ENCODE results near the gene MEN1. TPM values are rescaled to one million over a fixed set of nuclear protein-coding genes. Genes with fewer than 3 reads are reported as not detected.
"Not testable (repeated sequence)": the region's sequence is repeated elsewhere in the genome, so short reads cannot be mapped to it uniquely, and the experiment has no call there.

Gene MEN1
- total RNA-seq, 1 donor from 2014 or later: 61.5 TPM

DNA sequence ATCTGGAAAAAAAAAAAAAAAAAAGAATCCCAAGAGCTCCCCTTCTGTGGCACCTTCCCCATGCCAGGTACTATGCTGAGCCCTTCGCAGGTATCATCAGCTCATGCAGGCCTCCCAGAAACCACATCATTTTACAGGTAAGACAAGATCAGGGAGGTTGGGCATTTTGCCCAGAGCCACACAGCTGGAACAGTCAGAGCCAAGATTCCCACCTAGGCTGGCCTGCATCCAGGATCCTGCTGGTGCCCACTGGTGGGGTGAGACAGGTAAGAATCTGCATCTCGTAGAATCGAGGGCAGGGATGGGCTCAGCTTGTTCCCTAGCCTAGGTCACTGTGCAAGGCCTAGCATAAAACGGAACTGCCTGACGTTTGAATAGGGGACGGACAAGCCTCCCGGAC lies 15.7 kb upstream of the MEN1 start:
- DNase-seq (ENCODE audit: low spot score, unreplicated experiment): no peak
- Mint-ChIP-seq H3K4me3 (ENCODE audit: low read depth) (no peak overlapping the region), H3K27me3 (no peaks in the 10 kb centered on the region), H3K36me3 (ENCODE audit: insufficient read depth) (peaks cover 16% of the 10 kb centered on the region), H3K9me3 (ENCODE audit: low read depth) (no peaks in the 10 kb centered on the region), H3K4me1 (ENCODE audit: low read depth) (no peaks in the 10 kb centered on the region), H3K27ac (no peak overlapping the region)
- TF ChIP-seq, protein P1, sequence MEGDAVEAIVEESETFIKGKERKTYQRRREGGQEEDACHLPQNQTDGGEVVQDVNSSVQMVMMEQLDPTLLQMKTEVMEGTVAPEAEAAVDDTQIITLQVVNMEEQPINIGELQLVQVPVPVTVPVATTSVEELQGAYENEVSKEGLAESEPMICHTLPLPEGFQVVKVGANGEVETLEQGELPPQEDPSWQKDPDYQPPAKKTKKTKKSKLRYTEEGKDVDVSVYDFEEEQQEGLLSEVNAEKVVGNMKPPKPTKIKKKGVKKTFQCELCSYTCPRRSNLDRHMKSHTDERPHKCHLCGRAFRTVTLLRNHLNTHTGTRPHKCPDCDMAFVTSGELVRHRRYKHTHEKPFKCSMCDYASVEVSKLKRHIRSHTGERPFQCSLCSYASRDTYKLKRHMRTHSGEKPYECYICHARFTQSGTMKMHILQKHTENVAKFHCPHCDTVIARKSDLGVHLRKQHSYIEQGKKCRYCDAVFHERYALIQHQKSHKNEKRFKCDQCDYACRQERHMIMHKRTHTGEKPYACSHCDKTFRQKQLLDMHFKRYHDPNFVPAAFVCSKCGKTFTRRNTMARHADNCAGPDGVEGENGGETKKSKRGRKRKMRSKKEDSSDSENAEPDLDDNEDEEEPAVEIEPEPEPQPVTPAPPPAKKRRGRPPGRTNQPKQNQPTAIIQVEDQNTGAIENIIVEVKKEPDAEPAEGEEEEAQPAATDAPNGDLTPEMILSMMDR (IDR thresholded peaks at IDR 0.05; ENCODE audit: unreplicated experiment): no peak

DNA sequence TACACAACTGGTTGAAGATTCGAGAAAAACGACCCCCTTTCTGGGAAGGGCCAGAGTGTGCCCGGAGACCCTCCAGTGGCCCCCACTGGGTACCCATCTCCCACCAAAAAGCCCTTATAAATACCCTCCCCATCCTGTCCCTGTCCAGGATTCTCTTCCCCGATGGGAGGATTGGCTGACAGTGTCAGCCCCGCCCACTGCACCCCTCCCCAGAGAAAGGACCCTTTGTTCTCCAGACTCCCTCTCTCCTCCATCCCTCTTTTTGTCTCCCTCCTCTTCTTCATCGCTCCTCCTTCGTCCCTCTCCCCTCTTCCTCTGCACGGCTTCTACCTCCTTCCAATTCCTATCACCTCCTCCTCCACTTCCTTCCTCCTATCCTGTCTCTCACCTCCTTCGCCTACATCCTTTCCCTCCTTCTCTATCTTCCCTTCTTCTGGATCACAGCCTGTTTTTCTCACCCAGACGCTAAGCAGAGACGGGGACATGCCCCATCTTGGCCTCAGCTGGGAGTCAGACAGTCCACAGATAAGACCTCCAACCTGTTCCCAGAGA lies 13.3 kb upstream of the MEN1 start:
- no peaks in the 10 kb centered on the region for H3K9me3 Mint-ChIP-seq (ENCODE audit: low read depth)
- H3K4me1 Mint-ChIP-seq (ENCODE audit: low read depth): no peaks in the 10 kb centered on the region
- H3K36me3 Mint-ChIP-seq (ENCODE audit: insufficient read depth): peaks cover 16% of the 10 kb centered on the region
- no peak overlapping the region for H3K4me3 Mint-ChIP-seq (ENCODE audit: low read depth)
- H3K27ac Mint-ChIP-seq: no peak overlapping the region
- no peaks in the 10 kb centered on the region for H3K27me3 Mint-ChIP-seq
- DNase-seq (ENCODE audit: low spot score, unreplicated experiment): no peak
- TF ChIP-seq, protein P1 (IDR thresholded peaks at IDR 0.05; ENCODE audit: unreplicated experiment): no peak

DNA sequence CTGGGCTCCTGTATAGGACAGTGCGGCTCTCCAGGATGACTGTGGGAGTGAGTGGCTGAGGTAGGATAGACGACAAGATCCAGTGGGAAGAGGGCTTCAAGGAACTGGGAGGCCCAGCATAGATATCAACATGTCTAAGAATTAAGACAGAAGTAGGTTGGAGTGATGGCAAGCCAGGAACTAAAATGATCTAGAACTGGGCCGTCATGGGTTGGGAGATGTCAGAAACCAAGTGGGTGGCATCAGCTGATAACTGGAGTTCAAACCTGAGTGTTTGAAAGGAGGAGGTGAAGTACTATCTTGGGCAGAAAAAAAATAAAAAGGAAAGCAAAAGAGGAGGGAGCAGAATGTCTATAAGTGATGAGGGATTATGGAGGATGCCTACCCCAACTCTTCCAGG lies 7.1 kb upstream of the MEN1 start:
- H3K27me3 Mint-ChIP-seq: no peaks in the 10 kb centered on the region
- TF ChIP-seq, protein P1 (IDR thresholded peaks at IDR 0.05; ENCODE audit: unreplicated experiment): no peak
- H3K9me3 Mint-ChIP-seq (ENCODE audit: low read depth): no peaks in the 10 kb centered on the region
- H3K27ac Mint-ChIP-seq: peak overlapping the region; percentile 45
- DNase-seq (ENCODE audit: low spot score, unreplicated experiment): no peak
- H3K4me1 Mint-ChIP-seq (ENCODE audit: low read depth): peaks cover 2% of the 10 kb centered on the region
- H3K36me3 Mint-ChIP-seq (ENCODE audit: insufficient read depth): no peaks in the 10 kb centered on the region
- H3K4me3 Mint-ChIP-seq (ENCODE audit: low read depth): no peak overlapping the region

DNA sequence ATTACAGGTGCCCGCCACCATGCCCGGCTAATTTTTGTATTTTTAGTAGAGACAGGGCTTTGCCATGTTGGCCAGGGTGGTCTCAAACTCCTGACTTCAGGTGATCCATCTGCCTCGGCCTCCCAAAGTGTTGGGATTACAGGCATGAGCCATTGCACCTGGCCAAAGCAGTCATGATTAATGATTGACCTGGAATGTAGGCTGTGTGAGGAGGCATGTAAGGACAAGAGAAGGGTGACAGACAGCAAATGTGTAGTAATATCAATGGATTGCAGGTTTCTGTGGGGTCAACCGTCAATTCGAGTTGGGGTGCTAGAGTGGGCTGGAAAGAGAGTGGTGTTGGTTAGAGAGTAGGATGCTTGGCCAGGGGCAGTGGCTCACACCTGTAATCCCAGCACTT lies 5.1 kb upstream of the MEN1 start:
- peak overlapping the region; percentile 9 for H3K27ac Mint-ChIP-seq
- H3K4me3 Mint-ChIP-seq (ENCODE audit: low read depth): not testable (repeated sequence)

DNA sequence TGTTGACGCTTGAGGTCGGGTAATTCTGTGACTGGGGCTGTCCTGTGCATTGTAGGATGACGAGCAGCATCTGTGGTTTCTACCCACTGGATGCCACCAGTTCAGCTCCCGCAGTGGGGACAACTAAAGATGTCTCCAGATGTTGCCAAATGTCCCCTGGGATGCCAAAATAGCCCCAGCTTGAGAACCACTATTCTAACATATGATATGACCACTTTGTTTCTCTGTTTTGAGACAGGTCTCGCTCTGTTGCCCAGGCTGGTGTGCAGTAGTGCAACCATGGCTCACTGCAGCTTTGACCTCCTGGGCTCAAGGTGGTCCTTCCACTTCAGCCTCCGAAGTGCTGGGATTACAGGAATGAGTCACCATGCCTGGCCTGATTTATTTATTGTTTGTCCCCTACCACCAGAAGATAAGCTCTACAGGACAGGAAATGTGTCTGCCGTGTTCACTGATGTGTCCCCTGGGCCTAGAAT lies 4.4 kb upstream of the MEN1 start:
- H3K36me3 Mint-ChIP-seq (ENCODE audit: insufficient read depth): no peaks in the 10 kb centered on the region
- no peaks in the 10 kb centered on the region for H3K9me3 Mint-ChIP-seq (ENCODE audit: low read depth)
- H3K4me3 Mint-ChIP-seq (ENCODE audit: low read depth): no peak overlapping the region
- peaks cover 4% of the 10 kb centered on the region for H3K4me1 Mint-ChIP-seq (ENCODE audit: low read depth)
- TF ChIP-seq, protein P1 (IDR thresholded peaks at IDR 0.05; ENCODE audit: unreplicated experiment): no peak
- no peak for DNase-seq (ENCODE audit: low spot score, unreplicated experiment)
- no peaks in the 10 kb centered on the region for H3K27me3 Mint-ChIP-seq
- no peak overlapping the region for H3K27ac Mint-ChIP-seq

More for the DNA sequence above, 5.1 kb upstream of the MEN1 start:
- H3K27me3 Mint-ChIP-seq; DNase-seq (ENCODE audit: low spot score, unreplicated experiment); H3K4me1 Mint-ChIP-seq (ENCODE audit: low read depth); H3K9me3 Mint-ChIP-seq (ENCODE audit: low read depth); H3K36me3 Mint-ChIP-seq (ENCODE audit: insufficient read depth): not testable (repeated sequence)

DNA sequence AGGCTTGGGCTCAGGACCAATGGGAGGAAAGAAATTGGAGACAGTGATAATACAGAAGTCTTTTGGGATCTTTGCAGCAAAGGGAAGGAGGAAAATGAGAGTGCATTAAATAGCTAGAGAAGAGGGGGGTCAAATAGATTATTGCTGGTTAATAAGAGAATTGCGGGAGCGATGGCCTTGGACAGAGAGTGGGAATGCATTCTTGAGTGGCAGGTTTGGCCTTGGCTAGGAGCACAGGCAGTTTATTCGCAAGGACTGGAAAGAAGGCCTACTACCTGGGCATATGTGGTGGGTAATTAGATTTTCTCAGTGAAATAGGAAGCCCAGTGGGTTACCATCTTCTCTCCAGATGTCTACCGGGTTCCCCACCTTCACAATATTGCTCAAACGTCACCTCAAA lies 3.5 kb upstream of the MEN1 start:
- TF ChIP-seq, protein P1 (IDR thresholded peaks at IDR 0.05; ENCODE audit: unreplicated experiment): no peak
- peaks cover 10% of the 10 kb centered on the region for H3K4me1 Mint-ChIP-seq (ENCODE audit: low read depth)
- no peak overlapping the region for H3K4me3 Mint-ChIP-seq (ENCODE audit: low read depth)
- no peak overlapping the region for H3K27ac Mint-ChIP-seq
- no peaks in the 10 kb centered on the region for H3K27me3 Mint-ChIP-seq
- DNase-seq (ENCODE audit: low spot score, unreplicated experiment): no peak
- H3K36me3 Mint-ChIP-seq (ENCODE audit: insufficient read depth): no peaks in the 10 kb centered on the region
- H3K9me3 Mint-ChIP-seq (ENCODE audit: low read depth): no peaks in the 10 kb centered on the region
